IPS-NIHi11 (cell line): Measurements from ENCODE around the gene MARCHF9.
A peak's percentile ranks its signal among the peaks of the same experiment; 100 is the strongest.

ENCODE experiments used
- DNase-seq: peaks from one replicate; pipeline ENCODE4 v3.0.0; 2012; ENCODE audit warnings: mixed read lengths, low spot score

The MARCHF9 gene

GRCh38 chr12:57737467-57738460 is 17.1 kb upstream of the MARCHF9 start:
- peak; percentile 59 for DNase-seq

DNA sequence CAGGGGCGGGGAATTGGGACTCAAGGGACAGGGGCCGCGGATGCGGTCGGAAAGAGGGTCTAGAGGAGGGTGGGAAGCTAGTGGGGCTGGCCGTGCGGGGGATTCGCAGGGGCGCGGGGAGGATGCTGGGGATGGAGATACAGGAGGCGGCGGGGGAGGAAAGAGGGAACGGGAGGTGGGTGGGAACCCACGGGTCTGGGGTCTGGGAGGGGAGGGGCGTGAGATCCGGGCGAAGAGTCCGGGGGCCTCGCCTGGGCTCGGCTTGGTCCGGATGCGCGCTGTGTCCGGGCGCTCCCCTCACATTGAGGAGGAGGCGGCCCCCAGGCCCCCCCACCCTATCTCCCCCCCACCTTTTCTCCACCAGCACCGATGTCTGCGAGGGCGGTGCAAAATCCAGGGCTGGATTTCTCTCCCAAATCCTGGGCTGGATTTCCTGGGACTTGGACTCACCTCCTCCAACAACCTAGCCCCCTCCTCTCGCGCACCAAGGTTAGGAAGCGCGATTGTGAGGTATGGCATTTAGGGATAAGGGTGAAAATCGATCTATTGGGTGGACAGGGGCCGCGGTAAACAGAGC is 16.2 kb upstream of the MARCHF9 start, which contains the start of gene AGAP2:
Gene AGAP2, minus strand, starts transcription at position 82 of the 577 bp plus-strand sequence. CDS start 496 bp downstream, outside the sequence.
- peak; percentile 71 for DNase-seq

DNA sequence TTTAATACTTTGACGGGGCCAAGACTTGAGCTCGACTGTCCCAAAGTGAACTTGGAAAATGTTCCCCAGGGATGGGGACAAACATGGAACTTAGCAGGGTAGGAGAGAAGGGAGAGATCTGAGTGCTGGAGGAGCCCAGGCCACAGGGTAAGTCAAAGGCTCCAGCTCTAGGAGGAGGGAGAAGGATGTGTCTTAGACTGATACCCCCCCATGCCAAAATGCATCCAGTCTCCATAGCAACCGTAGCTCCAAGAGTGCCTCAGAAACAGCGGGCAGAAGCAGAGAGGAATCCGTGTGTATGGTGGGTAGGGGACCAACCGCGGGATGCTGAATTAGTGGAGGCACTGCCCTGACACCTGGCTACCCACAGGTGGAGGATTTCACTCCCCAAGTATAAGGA is 15.5 kb upstream of the MARCHF9 start:
- DNase-seq: no peak

- DNase-seq: no peak
These were observed 14.9 kb upstream of the MARCHF9 start for GRCh38 chr12:57739914-57740538.

DNA sequence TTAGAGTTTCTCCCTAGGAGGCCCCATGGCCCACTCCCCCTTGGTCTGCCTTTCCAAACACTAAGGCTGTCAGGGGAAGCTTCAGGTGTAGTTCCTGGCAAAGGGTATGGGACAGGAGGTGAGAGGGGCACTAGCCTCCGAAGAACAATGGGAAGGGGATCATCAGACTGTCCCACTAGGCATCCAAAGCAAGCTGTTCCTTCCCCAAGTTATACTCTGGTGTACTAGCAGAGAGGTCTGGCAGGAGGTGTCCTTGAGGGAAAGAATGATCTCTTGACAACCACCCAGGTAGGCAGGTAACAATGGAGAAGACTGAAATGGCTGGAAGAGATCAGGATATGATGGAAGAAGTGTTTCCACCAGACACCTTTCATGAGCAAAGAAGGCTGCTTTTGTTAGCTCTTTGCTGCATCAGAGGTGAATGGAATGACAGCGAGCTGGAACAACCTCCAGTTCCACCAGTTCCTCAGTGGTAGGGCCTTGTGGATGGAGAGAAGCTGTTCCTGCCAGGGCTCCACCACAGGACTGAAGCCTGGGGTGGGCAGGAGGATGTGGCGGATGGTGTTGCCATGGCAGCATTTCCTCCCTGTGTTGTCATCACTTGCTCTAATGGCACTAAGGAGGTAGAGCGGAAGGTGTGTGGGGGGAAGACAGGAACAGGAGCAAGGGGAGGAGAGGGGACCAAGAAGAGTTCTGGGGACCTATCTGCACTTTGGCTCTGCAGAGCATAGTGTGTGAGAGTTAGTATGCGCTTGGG is 14.1 kb upstream of the MARCHF9 start:
- no peak for DNase-seq

GRCh38 chr12:57741413-57741789 is 13.5 kb upstream of the MARCHF9 start:
- no peak for DNase-seq

- no peak for DNase-seq
These were observed 12.8 kb upstream of the MARCHF9 start for GRCh38 chr12:57741844-57742738.

DNA sequence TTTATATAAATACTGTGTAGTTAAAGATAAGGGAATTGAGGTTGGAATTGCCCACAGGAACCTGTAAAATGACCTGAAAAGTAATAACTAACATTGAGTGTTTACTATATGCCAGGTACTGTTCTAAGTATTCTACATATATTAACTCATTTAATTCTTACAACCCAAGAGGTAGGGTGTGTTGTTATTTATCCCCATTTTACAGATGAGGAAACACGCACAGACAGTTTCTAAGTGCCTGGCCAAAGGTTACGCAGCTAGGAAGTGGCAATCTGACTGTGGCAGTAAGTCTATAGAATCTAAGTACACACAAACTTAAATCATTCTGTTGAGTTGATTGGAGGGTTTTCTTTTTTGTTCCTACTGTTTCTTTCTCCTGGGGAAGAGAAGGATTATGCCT is 11.1 kb upstream of the MARCHF9 start:
- DNase-seq: no peak

DNA sequence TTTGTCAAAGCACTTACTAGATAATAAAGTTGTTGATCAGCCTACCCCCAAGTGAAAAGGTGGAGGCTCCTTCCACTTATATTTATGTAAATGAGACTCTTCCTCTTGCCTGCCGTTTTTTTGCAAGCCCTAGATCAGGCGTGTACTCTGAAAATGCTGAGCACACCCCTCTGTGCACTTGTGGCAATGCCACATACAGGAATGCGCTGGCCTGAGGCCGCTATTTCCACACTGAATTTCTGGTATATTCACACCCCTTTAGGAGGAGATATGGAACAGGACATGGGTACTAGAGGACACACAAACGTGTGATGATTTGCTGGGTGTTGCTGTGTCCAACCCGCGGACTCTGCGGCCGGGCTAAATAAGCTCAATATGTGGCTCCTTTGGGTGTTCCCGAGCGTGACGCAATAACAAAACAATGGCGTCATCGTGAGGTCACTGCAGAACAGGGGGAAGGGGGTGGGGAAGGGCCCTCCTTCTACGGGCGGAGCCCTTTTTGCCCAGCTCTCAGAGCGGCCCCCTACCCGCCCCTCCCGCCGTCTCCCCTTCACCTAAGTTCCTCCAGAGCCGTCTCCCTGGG is 10.6 kb upstream of the MARCHF9 start:
- no peak for DNase-seq

DNA sequence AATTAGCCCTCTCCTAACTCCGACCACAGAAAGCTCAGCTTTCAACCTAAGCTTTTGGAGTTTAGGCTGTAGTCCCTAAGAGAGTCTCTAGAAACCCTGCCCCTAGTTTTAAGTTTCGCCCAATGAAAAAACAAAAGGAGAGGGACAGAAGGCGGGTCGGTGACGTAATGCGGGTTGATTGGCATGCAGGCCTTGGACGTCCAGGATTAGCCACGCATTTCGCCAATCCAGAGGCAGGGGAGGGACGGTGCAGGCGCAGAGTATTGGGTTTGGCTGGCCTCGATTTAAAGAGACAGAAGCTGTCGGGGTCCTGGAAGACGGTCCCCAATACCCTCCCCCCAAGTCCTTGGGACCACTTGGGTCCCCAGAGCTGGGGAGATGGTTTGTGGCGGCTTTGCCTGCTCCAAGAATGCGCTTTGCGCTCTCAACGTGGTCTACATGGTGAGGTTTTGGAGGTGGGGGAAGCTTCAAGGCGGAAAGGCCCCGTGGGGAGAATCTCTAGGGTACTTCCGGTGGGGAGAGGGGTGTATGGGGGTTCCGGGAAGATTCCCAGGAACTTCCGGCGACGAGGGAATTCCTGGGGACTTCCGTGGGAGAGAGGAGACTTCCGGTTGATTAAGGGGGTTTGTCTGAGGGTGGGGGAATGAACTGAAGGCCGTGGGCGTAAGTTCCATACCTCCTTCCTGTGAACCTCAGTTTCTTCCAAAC is 10.0 kb upstream of the MARCHF9 start, which contains the start of gene TSPAN31:
Gene TSPAN31, plus strand, starts transcription at position 263 of the 708 bp plus-strand sequence. Its CDS starts 116 bp downstream, at position 379.
- peak; percentile 95 for DNase-seq

GRCh38 chr12:57745485-57745881 is 9.4 kb upstream of the MARCHF9 start:
- DNase-seq: no peak

DNA sequence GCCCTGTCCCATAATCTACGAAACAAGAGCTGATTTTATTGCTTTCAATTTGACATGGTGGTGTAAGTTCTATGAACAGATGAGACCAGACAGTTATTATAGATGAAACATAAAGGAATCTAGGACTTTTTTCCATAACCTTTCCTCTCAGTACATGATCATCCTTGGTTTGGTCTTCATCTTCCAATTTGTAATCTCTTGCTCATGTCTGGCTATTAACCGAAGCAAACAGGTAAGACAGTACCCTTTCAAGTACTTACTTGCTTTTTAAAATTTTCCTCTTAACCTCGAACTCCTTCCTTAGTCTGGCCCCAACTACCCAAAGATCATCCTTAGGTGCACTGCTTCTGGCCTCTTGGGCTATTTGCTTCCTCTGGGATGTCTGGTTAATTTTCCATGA is 8.9 kb upstream of the MARCHF9 start:
- DNase-seq: no peak

GRCh38 chr12:57749061-57749460 is 5.8 kb upstream of the MARCHF9 start:
- no peak for DNase-seq

DNA sequence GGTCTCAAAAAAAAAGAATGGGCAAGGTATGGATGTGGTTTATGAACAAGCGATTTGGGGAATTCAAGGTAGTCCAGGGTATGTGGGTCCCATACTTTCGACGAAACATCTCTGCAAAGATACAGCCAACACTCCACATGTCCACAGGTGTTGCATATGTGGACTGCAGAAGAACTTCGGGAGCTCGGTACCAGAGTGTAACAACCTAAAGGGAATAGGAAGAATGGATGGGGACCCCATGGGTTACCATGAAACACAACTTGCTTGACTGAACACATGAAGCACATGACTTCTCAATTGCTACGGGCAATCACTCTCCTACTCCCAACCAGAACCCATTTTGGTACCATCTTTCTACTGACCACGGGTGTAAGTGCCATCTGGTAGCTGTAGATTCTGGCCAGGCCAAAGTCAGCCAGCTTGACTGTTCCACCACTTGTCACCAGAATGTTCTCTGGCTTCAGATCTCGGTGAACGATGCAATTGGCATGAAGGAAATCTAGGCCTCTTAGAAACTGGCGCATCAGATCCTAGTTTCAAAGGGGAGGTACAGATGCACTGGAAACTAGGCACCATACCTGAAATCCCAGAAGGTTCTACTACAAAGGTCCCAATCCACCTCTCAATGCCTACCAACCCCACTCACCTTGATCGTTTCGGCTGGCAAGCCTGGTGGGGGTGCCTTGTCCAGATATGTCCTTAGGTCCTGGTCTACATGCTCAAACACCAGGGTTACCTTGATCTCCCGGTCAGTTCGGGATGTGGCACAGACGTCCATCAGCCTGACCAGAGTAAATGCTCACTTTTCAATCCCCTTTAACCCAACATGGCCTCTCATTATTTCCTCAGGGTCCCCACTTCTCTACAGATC is 4.1 kb upstream of the MARCHF9 start:
- no peak for DNase-seq

DNA sequence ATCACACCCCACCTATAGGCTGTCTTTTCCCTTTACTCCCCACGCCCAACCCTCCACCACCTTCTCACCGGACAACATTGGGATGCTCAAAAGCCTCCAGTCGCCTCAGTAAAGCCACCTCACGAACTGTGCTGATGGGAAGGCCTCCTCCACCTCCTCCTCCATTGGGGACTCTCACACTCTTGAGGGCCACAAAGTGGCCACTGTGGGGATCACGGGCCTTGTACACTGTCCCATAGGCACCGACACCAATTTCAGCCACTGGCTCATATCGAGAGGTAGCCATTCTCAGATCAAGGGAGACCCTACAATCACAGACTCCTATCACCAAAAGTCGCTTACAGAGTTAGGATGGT is 3.5 kb upstream of the MARCHF9 start:
- no peak for DNase-seq

- peak; percentile 95 for DNase-seq
These were observed 2.9 kb upstream of the MARCHF9 start, which contains the start of gene CDK4 for GRCh38 chr12:57751788-57752667. CDK4 (minus strand) TSS chr12:57752310; CDS start chr12:57751717, 593 bp downstream.

DNA sequence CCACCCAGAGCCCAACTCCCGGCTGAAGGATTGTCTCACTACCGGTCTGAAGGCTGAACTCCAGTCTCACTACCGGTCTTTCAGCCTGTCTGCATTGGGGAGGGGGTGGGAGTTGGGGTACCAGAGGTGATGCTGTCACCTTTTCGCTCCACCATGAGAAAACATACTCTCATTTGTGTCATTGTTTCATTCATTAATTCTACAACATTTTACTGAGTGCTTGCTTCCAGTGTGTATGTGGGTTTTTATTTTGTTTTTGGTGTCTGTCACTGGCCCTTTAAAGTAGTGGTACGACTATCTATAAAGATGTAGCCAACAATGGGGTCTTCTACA is 2.3 kb upstream of the MARCHF9 start:
- DNase-seq: no peak

GRCh38 chr12:57753756-57754337 is 1.1 kb upstream of the MARCHF9 start:
- DNase-seq: no peak
